Liver (tissue), 9 donors: ENCODE data around the gene PRPH2. TPM values are rescaled to one million over a fixed set of nuclear protein-coding genes. Genes with fewer than 3 reads are reported as not detected.

Experiments
- DNase-seq: peaks from one replicate; pipeline ENCODE4 v3.0.0-alpha.2; 2017; ENCODE audit warnings: low spot score
- H3K27ac ChIP-seq, 2 donors: one replicate each; pipeline ENCODE4 v1.7.0; 2013; ENCODE audit warnings: inconsistent platforms in 2 of 2, low read length in 2 of 2, control low read depth in 1 of 2, low read depth in 1 of 2, mild to moderate bottlenecking in 1 of 2
- H3K27me3 ChIP-seq, 4 donors: one replicate each; pipeline versions ENCODE4 v1.6.1 to v1.7.0; 2013; ENCODE audit warnings: low read length in 3 of 4, inconsistent platforms in 1 of 4, mild to moderate bottlenecking in 1 of 4, moderate library complexity in 1 of 4; ENCODE audit not compliant: control insufficient read depth in 4 of 4, insufficient read depth in 4 of 4
- H3K36me3 ChIP-seq, 4 donors: one replicate each; pipeline versions ENCODE4 v1.6.1 to v1.7.0; 2013; ENCODE audit warnings: low read length in 3 of 4, mild to moderate bottlenecking in 3 of 4, low read depth in 1 of 4, moderate library complexity in 1 of 4; ENCODE audit not compliant: control insufficient read depth in 4 of 4, insufficient read depth in 3 of 4
- H3K4me1 ChIP-seq, 4 donors: one replicate each; pipeline versions ENCODE4 v1.6.1 to v1.7.0; 2013; ENCODE audit warnings: low read length in 3 of 4, mild to moderate bottlenecking in 3 of 4, moderate library complexity in 1 of 4; ENCODE audit not compliant: control insufficient read depth in 4 of 4, insufficient read depth in 4 of 4
- H3K4me3 ChIP-seq, 3 donors: one replicate each; pipeline versions ENCODE4 v1.6.1 to v1.7.0; 2013; ENCODE audit warnings: low read length in 3 of 3, control low read depth in 1 of 3, low read depth in 1 of 3, mild to moderate bottlenecking in 1 of 3
- H3K9ac ChIP-seq, 2 donors: one replicate each; pipeline ENCODE4 v1.7.0; 2013; ENCODE audit warnings: low read length in 2 of 2, mild to moderate bottlenecking in 2 of 2, moderate library complexity in 2 of 2, control low read depth in 1 of 2, low read depth in 1 of 2
- H3K9me3 ChIP-seq, 4 donors: one replicate each; pipeline versions ENCODE4 v1.6.1 to v1.7.0; 2013; ENCODE audit warnings: low read length in 3 of 4; ENCODE audit not compliant: control insufficient read depth in 4 of 4
- EGR1 ChIP-seq, 2 donors: IDR thresholded peaks; 2 replicates each; pipeline ENCODE4 v1.6.1; 2016 to 2018; ENCODE audit warnings: antibody characterized with exemption in 2 of 2, low read depth in 2 of 2
- FOXA1 ChIP-seq: IDR thresholded peaks from 2 replicates; pipeline ENCODE4 v1.6.1; 2016; ENCODE audit warnings: antibody characterized with exemption
- FOXA2 ChIP-seq: IDR thresholded peaks from 2 replicates; pipeline ENCODE4 v1.6.1; 2016; ENCODE audit warnings: antibody characterized with exemption
- GABPA ChIP-seq, 2 donors: IDR thresholded peaks in 1 of 2; conservative IDR thresholded peaks in 1 of 2; 2 replicates each; pipeline ENCODE4 v1.6.1; 2016; ENCODE audit warnings: antibody characterized with exemption in 2 of 2, mild to moderate bottlenecking in 1 of 2, moderate library complexity in 1 of 2
- HNF4A ChIP-seq, 2 donors: conservative IDR thresholded peaks; 2 replicates each; pipeline ENCODE4 v1.6.1; 2016; ENCODE audit warnings: antibody characterized with exemption in 2 of 2, mild to moderate bottlenecking in 2 of 2
- HNF4G ChIP-seq: IDR thresholded peaks from 2 replicates; pipeline ENCODE4 v1.6.1; 2016; ENCODE audit warnings: antibody characterized with exemption
- JUND ChIP-seq, 2 donors: IDR thresholded peaks; 2 replicates each; pipeline ENCODE4 v1.6.1; 2016; ENCODE audit warnings: antibody characterized with exemption in 2 of 2
- NR2F2 ChIP-seq: IDR thresholded peaks from 2 replicates; pipeline ENCODE4 v1.6.1; 2016; ENCODE audit warnings: antibody characterized with exemption
- RAD21 ChIP-seq, 2 donors: IDR thresholded peaks; 2 replicates each; pipeline ENCODE4 v1.6.1; 2016; ENCODE audit warnings: antibody characterized with exemption in 2 of 2, mild to moderate bottlenecking in 2 of 2
- RXRA ChIP-seq, 2 donors: IDR thresholded peaks; 2 replicates each; pipeline ENCODE4 v1.6.1; 2017 to 2018; ENCODE audit warnings: antibody characterized with exemption in 2 of 2, mild to moderate bottlenecking in 1 of 2
- SP1 ChIP-seq: IDR thresholded peaks from 2 replicates; pipeline ENCODE4 v1.6.1; 2018; ENCODE audit warnings: antibody characterized with exemption, mild to moderate bottlenecking
- TAF1 ChIP-seq: conservative IDR thresholded peaks from 2 replicates; pipeline ENCODE4 v1.6.1; 2016; ENCODE audit warnings: antibody characterized with exemption, mild to moderate bottlenecking
- YY1 ChIP-seq: IDR thresholded peaks from 2 replicates; pipeline ENCODE4 v1.6.1; 2016; ENCODE audit warnings: antibody characterized with exemption, mild to moderate bottlenecking
- WGBS: extraction: QIAGEN DNeasy Blood & Tissue Kit; methylation state at CpG from one replicate; pipeline ENCODE4 v1.1.7; 2013; 5-methylcytosine and 5-hydroxymethylcytosine counted together
- polyA plus RNA-seq, 2 donors: library from polyadenylated mRNA; stranded (reverse) in 1 of 2; unstranded in 1 of 2; fragments of 200-250 nt in 1 of 2; fragments of >200 nt in 1 of 2; fragmentation: Nextera tagmentation in 1 of 2; extraction: Ambion mirVana in 1 of 2; gene quantifications; one replicate each; pipeline versions ENCODE4 v1.2.1 to v1.2.3, GENCODE V29; 2013 to 2015
- total RNA-seq, 2 donors: library from RNA; depleted of rRNA; stranded (reverse); fragments of >200 nt; gene quantifications; one replicate each; pipeline ENCODE4 v1.2.3, GENCODE V29; 2014
- TF ChIP-seq, protein P1 (sequence below): fragments of 150-350 bp; IDR thresholded peaks from 2 replicates; pipeline ENCODE4 v1.5.1; 2017; ENCODE audit warnings: improper control_type of control experiment, low read depth, low read length; ENCODE audit not compliant: missing input control
- TF ChIP-seq, protein P2 (sequence below): IDR thresholded peaks from 2 replicates; pipeline ENCODE4 v1.6.1; 2016; ENCODE audit warnings: antibody characterized with exemption
- TF ChIP-seq, protein P3 (sequence below): IDR thresholded peaks from 2 replicates; pipeline ENCODE4 v1.6.1; 2016; ENCODE audit warnings: antibody characterized with exemption
- TF ChIP-seq, protein P4 (sequence below): IDR thresholded peaks from 2 replicates; pipeline ENCODE4 v1.6.1; 2016; ENCODE audit warnings: antibody characterized with exemption, mild to moderate bottlenecking
- TF ChIP-seq, protein P5 (sequence below): IDR thresholded peaks from 2 replicates; pipeline ENCODE4 v1.6.1; 2016; ENCODE audit warnings: antibody characterized with exemption
- donor health status: healthy.
- donor health status: healthy.
- donor health status: healthy.
- donor health status: healthy.
- donor health status: healthy.

The PRPH2 gene
- total and polyA plus RNA-seq, 4 donors = 0.06 to 0.33 (median 0.13) TPM

DNA sequence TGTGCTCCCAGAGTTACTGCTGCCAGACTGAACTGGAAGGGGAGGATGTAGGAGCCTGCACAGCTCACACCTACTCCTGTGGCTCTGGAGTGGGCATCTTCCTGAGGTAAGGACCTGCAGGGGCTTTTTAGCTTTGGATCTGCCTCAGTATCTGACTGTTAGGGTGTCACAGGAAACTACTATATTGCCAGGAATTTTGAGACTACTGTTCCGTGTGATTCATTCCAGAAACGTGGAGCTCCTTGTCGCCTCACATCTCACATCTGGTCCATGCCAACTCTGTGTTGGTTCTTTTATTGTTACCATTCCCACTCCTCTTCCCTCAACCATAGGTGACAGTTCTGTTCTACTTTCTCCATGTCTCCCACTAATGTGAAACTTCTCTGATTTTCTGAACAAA is 34.1 kb downstream of the PRPH2 start:
- TF ChIP-seq EGR1 (IDR thresholded peaks at IDR 0.05; ENCODE audit: low read depth in 2 of 2) (no peak), JUND (IDR thresholded peaks at IDR 0.05) (no peak), TAF1 (no peak), YY1 (no peak), HNF4A (conservative IDR thresholded peaks at IDR 0.05) (no peak), FOXA1 (no peak), RXRA (IDR thresholded peaks at IDR 0.05) (no peak), FOXA2 (no peak), GABPA (IDR thresholded peaks at IDR 0.05 in 1 of 2, conservative IDR thresholded peaks at IDR 0.05 in 1 of 2) (no peak)
- TF ChIP-seq, protein P1, sequence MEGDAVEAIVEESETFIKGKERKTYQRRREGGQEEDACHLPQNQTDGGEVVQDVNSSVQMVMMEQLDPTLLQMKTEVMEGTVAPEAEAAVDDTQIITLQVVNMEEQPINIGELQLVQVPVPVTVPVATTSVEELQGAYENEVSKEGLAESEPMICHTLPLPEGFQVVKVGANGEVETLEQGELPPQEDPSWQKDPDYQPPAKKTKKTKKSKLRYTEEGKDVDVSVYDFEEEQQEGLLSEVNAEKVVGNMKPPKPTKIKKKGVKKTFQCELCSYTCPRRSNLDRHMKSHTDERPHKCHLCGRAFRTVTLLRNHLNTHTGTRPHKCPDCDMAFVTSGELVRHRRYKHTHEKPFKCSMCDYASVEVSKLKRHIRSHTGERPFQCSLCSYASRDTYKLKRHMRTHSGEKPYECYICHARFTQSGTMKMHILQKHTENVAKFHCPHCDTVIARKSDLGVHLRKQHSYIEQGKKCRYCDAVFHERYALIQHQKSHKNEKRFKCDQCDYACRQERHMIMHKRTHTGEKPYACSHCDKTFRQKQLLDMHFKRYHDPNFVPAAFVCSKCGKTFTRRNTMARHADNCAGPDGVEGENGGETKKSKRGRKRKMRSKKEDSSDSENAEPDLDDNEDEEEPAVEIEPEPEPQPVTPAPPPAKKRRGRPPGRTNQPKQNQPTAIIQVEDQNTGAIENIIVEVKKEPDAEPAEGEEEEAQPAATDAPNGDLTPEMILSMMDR = no peak
- TF ChIP-seq, protein P2, sequence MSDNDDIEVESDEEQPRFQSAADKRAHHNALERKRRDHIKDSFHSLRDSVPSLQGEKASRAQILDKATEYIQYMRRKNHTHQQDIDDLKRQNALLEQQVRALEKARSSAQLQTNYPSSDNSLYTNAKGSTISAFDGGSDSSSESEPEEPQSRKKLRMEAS = no peak
- TF ChIP-seq, protein P3, sequence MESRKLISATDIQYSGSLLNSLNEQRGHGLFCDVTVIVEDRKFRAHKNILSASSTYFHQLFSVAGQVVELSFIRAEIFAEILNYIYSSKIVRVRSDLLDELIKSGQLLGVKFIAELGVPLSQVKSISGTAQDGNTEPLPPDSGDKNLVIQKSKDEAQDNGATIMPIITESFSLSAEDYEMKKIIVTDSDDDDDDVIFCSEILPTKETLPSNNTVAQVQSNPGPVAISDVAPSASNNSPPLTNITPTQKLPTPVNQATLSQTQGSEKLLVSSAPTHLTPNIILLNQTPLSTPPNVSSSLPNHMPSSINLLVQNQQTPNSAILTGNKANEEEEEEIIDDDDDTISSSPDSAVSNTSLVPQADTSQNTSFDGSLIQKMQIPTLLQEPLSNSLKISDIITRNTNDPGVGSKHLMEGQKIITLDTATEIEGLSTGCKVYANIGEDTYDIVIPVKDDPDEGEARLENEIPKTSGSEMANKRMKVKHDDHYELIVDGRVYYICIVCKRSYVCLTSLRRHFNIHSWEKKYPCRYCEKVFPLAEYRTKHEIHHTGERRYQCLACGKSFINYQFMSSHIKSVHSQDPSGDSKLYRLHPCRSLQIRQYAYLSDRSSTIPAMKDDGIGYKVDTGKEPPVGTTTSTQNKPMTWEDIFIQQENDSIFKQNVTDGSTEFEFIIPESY = no peak
- Histone ChIP-seq H3K9ac (no peak overlapping the region), H3K9me3 (no peaks in the 10 kb centered on the region), H3K27ac (no peak overlapping the region), H3K4me3 (no peak overlapping the region), H3K27me3 (no peaks in the 10 kb centered on the region), H3K4me1 (no peaks in the 10 kb centered on the region), H3K36me3 (peaks cover 16 to 79% (median 73%) of the 10 kb centered on the region in 4 donors)
- DNase-seq = no peak
- 90% methylated on average over 3 of the region's 3 CpGs for WGBS

DNA sequence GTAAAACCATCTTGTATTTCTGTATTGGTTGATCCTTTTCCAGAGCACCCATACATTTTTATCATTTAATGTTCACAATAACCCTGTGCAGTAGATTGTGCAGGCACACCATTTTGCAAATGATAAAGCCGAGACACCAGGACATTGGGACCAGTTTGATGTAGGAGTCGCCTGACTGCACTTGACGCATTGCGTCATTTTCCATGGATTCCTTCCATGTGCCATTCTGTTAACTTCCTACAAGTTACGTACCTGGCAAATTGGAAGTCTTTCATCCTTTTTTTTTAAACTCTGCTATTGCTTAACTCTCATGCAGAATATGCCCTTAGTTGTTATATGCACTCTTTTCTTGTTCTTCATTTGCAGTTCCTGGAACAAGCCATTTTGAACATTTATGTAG is 43.0 kb downstream of the PRPH2 start:
- TF ChIP-seq HNF4A (conservative IDR thresholded peaks at IDR 0.05) (no peak), RAD21 (IDR thresholded peaks at IDR 0.05) (no peak), SP1 (no peak), EGR1 (IDR thresholded peaks at IDR 0.05; ENCODE audit: low read depth in 2 of 2) (no peak), HNF4G (no peak), JUND (IDR thresholded peaks at IDR 0.05) (no peak), TAF1 (no peak), GABPA (IDR thresholded peaks at IDR 0.05 in 1 of 2, conservative IDR thresholded peaks at IDR 0.05 in 1 of 2) (no peak), NR2F2 (no peak), YY1 (no peak), FOXA1 (no peak), RXRA (IDR thresholded peaks at IDR 0.05) (no peak)
- TF ChIP-seq, protein P4, sequence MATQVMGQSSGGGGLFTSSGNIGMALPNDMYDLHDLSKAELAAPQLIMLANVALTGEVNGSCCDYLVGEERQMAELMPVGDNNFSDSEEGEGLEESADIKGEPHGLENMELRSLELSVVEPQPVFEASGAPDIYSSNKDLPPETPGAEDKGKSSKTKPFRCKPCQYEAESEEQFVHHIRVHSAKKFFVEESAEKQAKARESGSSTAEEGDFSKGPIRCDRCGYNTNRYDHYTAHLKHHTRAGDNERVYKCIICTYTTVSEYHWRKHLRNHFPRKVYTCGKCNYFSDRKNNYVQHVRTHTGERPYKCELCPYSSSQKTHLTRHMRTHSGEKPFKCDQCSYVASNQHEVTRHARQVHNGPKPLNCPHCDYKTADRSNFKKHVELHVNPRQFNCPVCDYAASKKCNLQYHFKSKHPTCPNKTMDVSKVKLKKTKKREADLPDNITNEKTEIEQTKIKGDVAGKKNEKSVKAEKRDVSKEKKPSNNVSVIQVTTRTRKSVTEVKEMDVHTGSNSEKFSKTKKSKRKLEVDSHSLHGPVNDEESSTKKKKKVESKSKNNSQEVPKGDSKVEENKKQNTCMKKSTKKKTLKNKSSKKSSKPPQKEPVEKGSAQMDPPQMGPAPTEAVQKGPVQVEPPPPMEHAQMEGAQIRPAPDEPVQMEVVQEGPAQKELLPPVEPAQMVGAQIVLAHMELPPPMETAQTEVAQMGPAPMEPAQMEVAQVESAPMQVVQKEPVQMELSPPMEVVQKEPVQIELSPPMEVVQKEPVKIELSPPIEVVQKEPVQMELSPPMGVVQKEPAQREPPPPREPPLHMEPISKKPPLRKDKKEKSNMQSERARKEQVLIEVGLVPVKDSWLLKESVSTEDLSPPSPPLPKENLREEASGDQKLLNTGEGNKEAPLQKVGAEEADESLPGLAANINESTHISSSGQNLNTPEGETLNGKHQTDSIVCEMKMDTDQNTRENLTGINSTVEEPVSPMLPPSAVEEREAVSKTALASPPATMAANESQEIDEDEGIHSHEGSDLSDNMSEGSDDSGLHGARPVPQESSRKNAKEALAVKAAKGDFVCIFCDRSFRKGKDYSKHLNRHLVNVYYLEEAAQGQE = no peak
- TF ChIP-seq, protein P5, sequence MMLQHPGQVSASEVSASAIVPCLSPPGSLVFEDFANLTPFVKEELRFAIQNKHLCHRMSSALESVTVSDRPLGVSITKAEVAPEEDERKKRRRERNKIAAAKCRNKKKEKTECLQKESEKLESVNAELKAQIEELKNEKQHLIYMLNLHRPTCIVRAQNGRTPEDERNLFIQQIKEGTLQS = no peak
- TF ChIP-seq, protein P1 = no peak
- TF ChIP-seq, protein P2 = no peak
- TF ChIP-seq, protein P3 = no peak
- H3K27me3 ChIP-seq = no peaks in the 10 kb centered on the region
- H3K9ac ChIP-seq = no peak overlapping the region
- no peak overlapping the region for H3K4me3 ChIP-seq
- no peak overlapping the region for H3K27ac ChIP-seq
- no peak for DNase-seq
- peaks cover 13 to 87% (median 72%) of the 10 kb centered on the region in 4 donors for H3K36me3 ChIP-seq
- no peaks in the 10 kb centered on the region for H3K4me1 ChIP-seq
- no peaks in the 10 kb centered on the region for H3K9me3 ChIP-seq
- WGBS = 91% methylated on average over 5 of the region's 5 CpGs
